Breast epithelium (tissue), 4 donors: ENCODE results near the gene ELOVL2. TPM values are rescaled to one million over a fixed set of nuclear protein-coding genes. Genes with fewer than 3 reads are reported as not detected.

Experiments used
- DNase-seq, 2 donors: peaks; one replicate each; pipeline ENCODE4 v3.0.0-alpha.2; 2019; ENCODE audit warnings: low spot score in 2 of 2
- H3K27ac ChIP-seq, 2 donors: fragments of 200-600 bp; sonication (generic) in 1 of 2; one replicate each; pipeline ENCODE4 v1.5.1; 2016 to 2019; ENCODE audit warnings: mild to moderate bottlenecking in 1 of 2
- H3K27me3 ChIP-seq, 2 donors: fragments of 200-600 bp; sonication (generic) in 1 of 2; one replicate each; pipeline versions ENCODE4 v1.5.1 to v1.6.0; 2017 to 2019; ENCODE audit warnings: control low read depth in 1 of 2, mild to moderate bottlenecking in 1 of 2
- H3K36me3 ChIP-seq: fragments of 200-600 bp; one replicate; pipeline ENCODE4 v1.5.1; 2019
- H3K4me1 ChIP-seq, 2 donors: fragments of 200-600 bp; sonication (generic); one replicate each; pipeline ENCODE4 v1.5.1; 2016 to 2019; ENCODE audit warnings: control low read depth in 1 of 2
- H3K4me3 ChIP-seq, 3 donors: fragments of 200-600 bp; sonication (generic); 1 replicate in 2 of 3; 2 replicates in 1 of 3; pipeline ENCODE4 v1.5.1; 2016 to 2019; ENCODE audit warnings: mild to moderate bottlenecking in 3 of 3, moderate library complexity in 2 of 3
- H3K9me3 ChIP-seq, 2 donors: fragments of 200-600 bp; sonication (generic) in 1 of 2; one replicate each; pipeline ENCODE4 v1.5.1; 2016 to 2019; ENCODE audit warnings: control low read depth in 1 of 2
- CTCF ChIP-seq, 3 donors: fragments of 450-650 bp; IDR thresholded peaks; one replicate each; pipeline ENCODE4 v1.5.1; 2016 to 2017; ENCODE audit warnings: antibody characterized with exemption in 3 of 3, mild to moderate bottlenecking in 3 of 3, moderate library complexity in 3 of 3
- POLR2A ChIP-seq: fragments of 450-650 bp; IDR thresholded peaks from one replicate; pipeline ENCODE4 v1.6.1; 2016; ENCODE audit warnings: antibody characterized with exemption, mild to moderate bottlenecking, moderate library complexity
- POLR2AphosphoS5 ChIP-seq, 3 donors: sonication (generic); formaldehyde crosslinking; IDR thresholded peaks; one replicate each; pipeline ENCODE4 v1.6.1; 2017; ENCODE audit warnings: antibody characterized with exemption in 3 of 3
- intact Hi-C: fragments of 100-400 bp; cut with DNase I; formaldehyde crosslinking; loops from one replicate; pipeline ENCODE4 v1.15.1; 2023; ENCODE audit warnings: low total_unique reads
- total RNA-seq, 3 donors: library from RNA; depleted of rRNA; stranded (reverse); fragments of >200 nt; gene quantifications; one replicate each; pipeline ENCODE4 v1.1.0, GENCODE V29; 2016

ELOVL2 gene
- total RNA-seq, 3 donors from 2014 or later = 0.64 to 11.1 (median 2.6) TPM

DNA sequence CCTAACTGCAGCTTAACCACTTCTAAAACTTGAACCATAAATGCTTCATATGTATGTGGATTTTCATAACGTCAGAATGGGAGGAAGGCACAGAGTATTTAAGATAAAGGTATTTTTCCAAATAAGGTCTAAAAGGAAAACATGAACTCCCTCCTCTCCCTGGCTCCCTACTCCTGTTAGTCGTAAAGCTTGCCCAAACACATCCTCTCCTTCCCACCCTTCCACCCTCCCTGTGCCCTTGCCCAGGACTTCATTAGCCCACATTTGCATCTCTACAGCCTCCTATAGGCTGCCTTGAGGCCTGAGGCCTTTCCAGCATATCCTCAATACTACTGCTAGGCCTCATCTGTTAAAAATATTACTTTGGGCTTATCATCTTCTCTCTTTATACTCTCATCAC, 32.4 kb upstream of the ELOVL2 start:
- Histone ChIP-seq H3K9me3 (no peaks in the 10 kb centered on the region), H3K36me3 (no peaks in the 10 kb centered on the region), H3K27me3 (no peaks in the 10 kb centered on the region), H3K4me1 (no peaks in the 10 kb centered on the region), H3K27ac (no peak overlapping the region), H3K4me3 (no peak overlapping the region)
- TF ChIP-seq POLR2A = no peak
- no peak for TF ChIP-seq CTCF (IDR thresholded peaks at IDR 0.05)
- TF ChIP-seq POLR2AphosphoS5 (IDR thresholded peaks at IDR 0.05) = no peak
- intact Hi-C loops = no loop called here
- no peak for DNase-seq

DNA sequence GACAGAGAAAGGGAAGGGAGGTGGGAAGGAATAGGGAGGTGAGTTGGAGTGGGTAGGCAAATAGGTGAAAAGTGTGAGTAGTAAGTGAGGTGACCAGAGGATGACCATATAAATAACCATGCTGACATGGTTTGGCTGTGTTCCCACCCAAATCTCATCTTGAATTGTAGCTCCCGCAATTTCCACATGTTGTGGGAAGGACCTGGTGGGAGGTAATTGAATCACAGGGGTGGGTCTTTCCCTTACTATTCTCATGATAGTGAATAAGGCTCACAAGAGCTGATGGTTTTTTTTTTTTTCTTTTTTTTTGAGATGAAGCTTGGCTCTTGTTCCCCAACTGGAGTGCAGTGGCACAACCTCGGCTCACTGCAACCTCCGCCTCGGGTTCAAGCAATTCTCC, 28.0 kb upstream of the ELOVL2 start:
- TF ChIP-seq POLR2AphosphoS5 (IDR thresholded peaks at IDR 0.05) = no peak
- TF ChIP-seq POLR2A = no peak
- no peak for TF ChIP-seq CTCF (IDR thresholded peaks at IDR 0.05)
- H3K36me3 ChIP-seq = no peaks in the 10 kb centered on the region
- H3K27ac ChIP-seq = no peak overlapping the region
- H3K27me3 ChIP-seq = no peaks in the 10 kb centered on the region
- intact Hi-C loops = no loop called here
- no peak for DNase-seq
- H3K4me3 ChIP-seq = no peak overlapping the region
- H3K9me3 ChIP-seq = no peaks in the 10 kb centered on the region
- no peaks in the 10 kb centered on the region for H3K4me1 ChIP-seq

- no peak overlapping the region for H3K4me3 ChIP-seq
- no peak overlapping the region for H3K27ac ChIP-seq
- H3K4me1 ChIP-seq = no peaks in the 10 kb centered on the region
- no peaks in the 10 kb centered on the region for H3K9me3 ChIP-seq
- no peak for DNase-seq
- no peaks in the 10 kb centered on the region for H3K27me3 ChIP-seq
- no peaks in the 10 kb centered on the region for H3K36me3 ChIP-seq
- TF ChIP-seq CTCF (IDR thresholded peaks at IDR 0.05) (no peak), POLR2AphosphoS5 (IDR thresholded peaks at IDR 0.05) (no peak), POLR2A (no peak)
- intact Hi-C loops = no loop called here
These were observed 25.7 kb upstream of the ELOVL2 start for GRCh38 chr6:11069760-11070159.

- TF ChIP-seq CTCF (IDR thresholded peaks at IDR 0.05) (no peak), POLR2A (no peak), POLR2AphosphoS5 (IDR thresholded peaks at IDR 0.05) (no peak)
These were observed 23.2 kb upstream of the ELOVL2 start for GRCh38 chr6:11067348-11067747.

GRCh38 chr6:11066505-11067347, 22.6 kb upstream of the ELOVL2 start:
- H3K27me3 ChIP-seq = no peaks in the 10 kb centered on the region
- intact Hi-C loops = no loop called here
- H3K9me3 ChIP-seq = no peaks in the 10 kb centered on the region
- no peaks in the 10 kb centered on the region for H3K4me1 ChIP-seq
- H3K4me3 ChIP-seq = no peak overlapping the region
- TF ChIP-seq POLR2A (no peak), CTCF (IDR thresholded peaks at IDR 0.05) (no peak), POLR2AphosphoS5 (IDR thresholded peaks at IDR 0.05) (no peak)
- no peak for DNase-seq
- H3K36me3 ChIP-seq = no peaks in the 10 kb centered on the region
- H3K27ac ChIP-seq = no peak overlapping the region

More at GRCh38 chr6:11067348-11067747, 23.2 kb upstream of the ELOVL2 start:
- Histone ChIP-seq H3K4me3 (no peak overlapping the region), H3K36me3 (no peaks in the 10 kb centered on the region), H3K27ac (no peak overlapping the region), H3K4me1 (no peaks in the 10 kb centered on the region), H3K9me3 (no peaks in the 10 kb centered on the region), H3K27me3 (no peaks in the 10 kb centered on the region)
- intact Hi-C loops = no loop called here
- no peak for DNase-seq
